SK-N-MC (cell line): ENCODE results near the gene TPBGL.
A peak's percentile ranks its signal among the peaks of the same experiment; 100 is the strongest.

ENCODE experiments used
- DNase-seq: peaks from one replicate; pipeline ENCODE4 v3.0.0-alpha.2; 2011; ENCODE audit warnings: low read depth, low spot score
- H3K27ac ChIP-seq: fragments of 200-600 bp; sonication (generic); 2 replicates; pipeline ENCODE4 v1.5.1; 2016; ENCODE audit warnings: mixed run types
- H3K36me3 ChIP-seq: fragments of 200-600 bp; sonication (generic); 2 replicates; pipeline ENCODE4 v1.6.1; 2017; ENCODE audit warnings: antibody characterized with exemption, low read length, mixed read lengths; ENCODE audit not compliant: insufficient read depth
- H3K4me3 ChIP-seq: fragments of 200-600 bp; sonication (generic); 2 replicates; pipeline ENCODE4 v1.5.1; 2016
- H3K9ac ChIP-seq: fragments of 200-600 bp; sonication (generic); 2 replicates; pipeline ENCODE4 v1.8.0; 2017; ENCODE audit warnings: mixed run types, mixed read lengths; ENCODE audit not compliant: insufficient read length
- H3K9me3 ChIP-seq: fragments of 200-600 bp; sonication (generic); 2 replicates; pipeline ENCODE4 v1.6.1; 2017; ENCODE audit warnings: low read depth, mild to moderate bottlenecking, antibody characterized with exemption, low read length, moderate library complexity, mixed read lengths
- EZH2 ChIP-seq: fragments of 200-600 bp; sonication (generic); IDR thresholded peaks from one replicate; pipeline ENCODE4 v1.6.1; 2017; ENCODE audit warnings: antibody characterized with exemption
- FOXP2 ChIP-seq: optimal IDR thresholded peaks from 2 replicates; pipeline ENCODE3; 2011; ENCODE audit warnings: mild to moderate bottlenecking, moderate library complexity; ENCODE audit not compliant: insufficient read depth; ENCODE audit errors: extremely low read length, control extremely low read depth
- POLR2AphosphoS5 ChIP-seq: IDR thresholded peaks from 2 replicates; pipeline ENCODE4 v1.6.1; 2012; ENCODE audit warnings: mild to moderate bottlenecking, low read depth, low read length, borderline replicate concordance

TPBGL gene

DNA sequence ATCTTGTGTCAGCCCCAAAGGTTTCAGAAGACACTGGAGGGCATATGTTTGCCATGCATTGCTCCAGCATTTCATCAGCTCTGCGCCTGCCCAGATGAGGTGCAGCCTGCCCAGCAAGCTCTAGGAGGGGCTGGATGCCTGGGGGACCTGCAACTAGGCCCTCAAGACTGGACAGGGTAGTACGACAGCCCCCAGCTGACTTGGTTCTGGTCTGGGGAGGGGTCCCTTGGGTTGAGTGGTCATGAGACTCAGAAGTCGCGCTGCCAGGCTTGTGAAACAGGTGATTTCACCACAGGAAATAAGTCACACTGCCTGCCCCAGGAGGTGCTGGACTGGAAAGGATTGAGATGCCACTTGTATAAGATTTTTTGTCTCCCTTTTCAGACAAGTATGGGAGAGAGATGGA is 23.4 kb downstream of the TPBGL start:
- no peaks in the 10 kb centered on the region for H3K36me3 ChIP-seq

DNA sequence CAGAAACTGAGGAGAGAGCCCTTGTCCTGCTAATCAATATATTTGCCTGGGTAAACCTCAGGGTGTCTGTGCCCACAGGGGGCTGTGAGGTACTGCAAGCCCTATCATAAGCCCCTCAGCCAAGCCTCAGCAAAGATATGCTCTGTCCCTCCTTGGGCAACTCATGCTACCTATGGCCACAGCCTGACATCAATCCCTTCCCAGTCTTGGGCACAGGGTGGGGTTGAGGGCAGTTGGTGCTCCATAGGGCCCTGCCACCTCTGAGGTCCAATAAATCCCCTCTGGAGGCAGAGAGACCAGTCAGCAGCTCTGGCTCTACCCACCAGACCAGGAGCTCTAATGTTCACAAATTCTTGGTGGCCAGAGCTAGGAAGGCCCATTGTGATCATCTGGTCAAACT is 23.8 kb downstream of the TPBGL start:
- no peaks in the 10 kb centered on the region for H3K36me3 ChIP-seq
- H3K4me3 ChIP-seq: no peak overlapping the region
- DNase-seq: no peak
- H3K27ac ChIP-seq: no peak overlapping the region
- peak overlapping the region; percentile 32 for H3K9ac ChIP-seq
- TF ChIP-seq FOXP2: no peak
- no peaks in the 10 kb centered on the region for H3K9me3 ChIP-seq

More for the DNA sequence above, 23.4 kb downstream of the TPBGL start:
- TF ChIP-seq FOXP2 (no peak), EZH2 (no peak), POLR2AphosphoS5 (no peak)
- DNase-seq: no peak
- Histone ChIP-seq H3K9me3 (no peaks in the 10 kb centered on the region), H3K27ac (no peak overlapping the region), H3K9ac (peak overlapping the region; percentile 32), H3K4me3 (no peak overlapping the region)

DNA sequence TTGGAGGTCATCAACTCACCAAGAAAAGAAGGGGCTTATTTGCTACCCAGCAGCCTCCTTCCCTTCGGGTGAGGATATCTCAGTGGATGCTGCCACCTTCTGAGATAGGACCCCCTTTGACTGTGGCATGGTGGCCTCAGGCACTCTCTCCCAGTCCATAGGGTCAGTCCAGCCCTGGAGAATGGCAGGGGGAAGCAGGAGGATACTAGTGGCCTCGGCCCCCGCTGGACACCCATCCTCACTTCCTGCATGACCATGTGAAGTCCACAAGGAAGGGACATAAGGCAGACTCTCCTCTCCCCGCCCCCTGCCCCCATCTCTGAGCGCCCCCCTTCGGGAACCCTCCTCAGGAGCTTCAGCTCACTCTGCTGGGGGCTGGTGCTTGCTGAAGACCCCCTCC is 24.4 kb downstream of the TPBGL start:
- TF ChIP-seq FOXP2: no peak
- TF ChIP-seq POLR2AphosphoS5: no peak
- no peak for TF ChIP-seq EZH2
- no peak overlapping the region for H3K4me3 ChIP-seq
- no peak overlapping the region for H3K9ac ChIP-seq
- no peak for DNase-seq
- H3K27ac ChIP-seq: no peak overlapping the region
- H3K36me3 ChIP-seq: no peaks in the 10 kb centered on the region
- H3K9me3 ChIP-seq: no peaks in the 10 kb centered on the region

DNA sequence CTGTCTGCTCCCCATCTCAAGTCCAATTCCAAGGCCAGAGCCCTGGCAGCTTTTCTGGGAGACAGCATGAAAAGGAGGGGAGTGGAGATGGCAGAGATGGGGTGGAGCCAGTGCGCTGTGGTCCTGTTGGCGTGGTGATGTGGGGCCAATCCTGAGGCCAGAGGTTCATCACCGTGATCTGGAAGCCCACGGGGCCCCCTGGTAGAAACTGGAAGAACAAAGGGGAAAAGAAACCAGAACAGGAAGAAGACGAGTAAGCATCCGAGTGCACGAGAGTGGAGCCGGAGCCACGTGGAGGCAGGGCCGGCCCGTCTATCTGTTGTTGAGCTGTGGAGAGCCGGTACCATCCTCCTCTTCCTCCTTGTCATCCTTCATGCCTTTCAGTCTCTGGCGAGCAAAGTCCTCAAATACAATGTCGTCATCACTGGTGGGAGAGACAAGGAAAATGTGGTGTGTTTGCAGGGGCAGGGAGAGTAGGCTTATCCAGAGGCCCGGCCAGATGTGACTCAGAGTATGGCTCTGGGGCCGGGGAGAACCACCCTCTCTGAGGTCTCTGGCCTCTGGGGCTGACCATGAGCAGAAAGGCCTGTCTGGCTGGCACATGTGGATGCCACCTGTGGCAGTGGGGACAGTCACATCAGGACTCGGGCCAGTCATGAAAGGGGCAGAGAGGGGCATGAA is 25.4 kb downstream of the TPBGL start:
- H3K36me3 ChIP-seq: no peaks in the 10 kb centered on the region
- TF ChIP-seq FOXP2: no peak
- no peak for TF ChIP-seq POLR2AphosphoS5
- no peak for TF ChIP-seq EZH2
- DNase-seq: no peak
- no peak overlapping the region for H3K9ac ChIP-seq
- no peak overlapping the region for H3K27ac ChIP-seq
- H3K9me3 ChIP-seq: no peaks in the 10 kb centered on the region
- no peak overlapping the region for H3K4me3 ChIP-seq

DNA sequence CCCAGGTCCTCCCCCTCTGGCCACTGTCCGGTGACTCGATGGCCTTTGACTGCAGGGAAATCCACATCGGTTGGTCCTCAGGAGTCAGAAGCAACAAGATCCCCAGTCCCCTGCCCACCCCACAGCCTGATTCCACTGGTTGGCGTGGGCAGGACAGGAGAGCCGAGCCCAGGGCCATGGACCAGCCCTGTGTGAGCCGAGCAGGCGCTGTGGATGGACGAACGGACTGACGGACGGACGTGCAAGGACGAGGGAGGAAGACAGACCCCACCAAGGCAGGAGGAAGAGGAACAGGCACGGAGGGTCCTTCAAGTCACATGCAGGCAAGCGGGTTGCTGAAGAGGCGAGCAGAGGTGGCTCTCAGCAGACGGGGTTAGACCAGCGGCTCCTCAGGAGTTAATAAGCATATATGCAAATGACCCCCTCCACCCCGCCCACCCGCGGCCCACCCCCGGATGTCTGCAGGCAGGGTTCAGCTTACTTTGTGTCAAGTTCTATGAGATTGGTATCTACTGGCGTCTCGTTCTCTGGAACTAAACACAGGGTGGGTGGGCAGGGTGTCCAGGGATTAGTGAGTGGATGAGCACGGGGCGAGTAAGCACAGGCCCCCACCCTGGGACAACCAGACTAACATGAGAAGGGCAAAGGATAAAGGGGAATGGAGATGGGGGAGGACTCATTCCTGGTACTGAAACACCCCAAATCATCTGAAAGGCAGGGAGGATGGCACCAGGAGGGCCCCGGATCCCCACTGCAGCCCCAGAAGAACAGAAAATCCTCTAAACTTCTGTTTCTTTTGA is 26.8 kb downstream of the TPBGL start:
- DNase-seq: no peak
- H3K36me3 ChIP-seq: no peaks in the 10 kb centered on the region
- TF ChIP-seq EZH2 (no peak), POLR2AphosphoS5 (no peak), FOXP2 (no peak)
- H3K4me3 ChIP-seq: no peak overlapping the region
- no peak overlapping the region for H3K9ac ChIP-seq
- H3K27ac ChIP-seq: no peak overlapping the region
- H3K9me3 ChIP-seq: no peaks in the 10 kb centered on the region

DNA sequence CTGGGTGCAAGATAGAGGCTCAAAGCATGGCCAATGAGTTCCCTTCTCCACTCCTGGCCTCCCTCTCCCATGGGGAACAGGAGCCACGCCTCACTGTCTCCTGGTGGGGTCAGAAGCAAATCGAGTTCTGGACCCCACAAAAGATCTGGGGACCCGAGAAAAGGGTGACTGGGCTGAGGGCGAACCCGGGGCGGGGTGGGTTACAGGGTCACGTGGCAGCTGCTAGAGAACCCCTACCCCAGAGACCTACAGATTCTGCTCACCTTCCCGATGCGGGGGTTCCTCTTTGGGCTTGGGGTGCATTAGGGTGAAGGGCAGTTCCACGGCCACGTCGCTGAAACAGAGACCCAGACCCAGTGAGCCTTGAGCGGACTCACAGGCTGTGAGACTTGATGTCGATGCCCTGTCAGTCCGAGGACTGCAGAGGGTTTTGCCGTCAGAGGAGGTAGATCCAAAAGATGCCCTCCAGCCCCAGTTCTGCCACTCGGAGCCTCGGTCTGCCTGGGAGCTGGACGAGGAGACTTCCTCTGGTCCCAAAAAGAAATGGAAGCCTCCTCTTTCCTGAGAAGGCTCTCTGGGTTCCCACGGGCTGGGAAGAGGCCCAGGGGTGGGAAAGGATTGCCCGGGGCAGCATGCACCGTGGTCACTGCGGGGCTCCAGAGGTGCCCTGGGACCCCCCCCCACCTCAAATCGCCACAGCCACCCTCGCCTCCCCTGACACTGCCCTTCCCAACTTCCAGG is 28.2 kb downstream of the TPBGL start:
- TF ChIP-seq EZH2: no peak
- no peak for TF ChIP-seq POLR2AphosphoS5
- no peak for TF ChIP-seq FOXP2
- no peak for DNase-seq

DNA sequence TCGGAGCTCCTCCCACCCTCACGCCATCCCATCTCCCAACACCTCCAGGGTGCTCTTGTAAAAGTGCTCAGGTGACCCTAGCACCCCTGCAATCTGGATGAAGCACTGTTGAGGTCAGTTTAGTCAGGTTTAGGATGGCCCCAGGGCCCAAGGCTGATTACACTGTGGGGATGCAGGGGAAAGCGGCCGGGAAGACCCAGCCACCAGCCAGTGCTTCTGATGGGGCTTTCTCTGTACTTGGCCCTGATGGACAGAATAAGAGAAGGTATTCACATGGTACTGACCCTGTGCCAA is 28.7 kb downstream of the TPBGL start:
- no peak overlapping the region for H3K9ac ChIP-seq
- no peak overlapping the region for H3K27ac ChIP-seq
- TF ChIP-seq EZH2 (no peak), FOXP2 (no peak), POLR2AphosphoS5 (no peak)
- H3K4me3 ChIP-seq: no peak overlapping the region
- no peaks in the 10 kb centered on the region; the same call in 1 of the 2 replicates for H3K36me3 ChIP-seq
- H3K9me3 ChIP-seq: no peaks in the 10 kb centered on the region
- DNase-seq: no peak

More for the DNA sequence above, 28.2 kb downstream of the TPBGL start:
- Histone ChIP-seq H3K9me3 (no peaks in the 10 kb centered on the region), H3K27ac (no peak overlapping the region), H3K36me3 (no peaks in the 10 kb centered on the region; the same call in 1 of the 2 replicates), H3K4me3 (no peak overlapping the region), H3K9ac (no peak overlapping the region)

DNA sequence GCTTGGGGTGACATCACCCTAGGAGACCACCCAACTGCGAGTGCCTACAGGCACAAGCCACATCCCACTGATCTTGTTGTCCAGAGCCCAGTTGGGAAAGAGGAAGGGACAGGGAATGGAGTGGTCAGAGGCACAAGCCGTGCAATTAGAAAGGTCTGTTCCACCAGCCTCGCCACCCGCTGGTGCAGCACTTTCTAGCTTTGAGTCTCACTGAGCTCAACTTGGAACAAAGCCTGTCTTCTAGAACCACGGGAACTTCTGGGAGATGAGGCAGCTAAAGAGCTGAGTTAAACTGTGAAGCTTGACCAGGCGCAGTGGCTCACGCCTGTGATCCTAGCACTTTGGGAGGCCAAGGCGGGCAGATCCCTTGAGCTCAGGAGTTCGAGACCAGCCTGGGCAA is 29.3 kb downstream of the TPBGL start:
- no peak overlapping the region for H3K9ac ChIP-seq
- TF ChIP-seq FOXP2 (no peak), POLR2AphosphoS5 (no peak), EZH2 (no peak)
- no peaks in the 10 kb centered on the region for H3K9me3 ChIP-seq
- no peak overlapping the region for H3K27ac ChIP-seq
- DNase-seq: no peak
- no peaks in the 10 kb centered on the region; the same call in 1 of the 2 replicates for H3K36me3 ChIP-seq
- no peak overlapping the region for H3K4me3 ChIP-seq
